NCI-H187 treated with DMSO at 0.1 percent for 48 hours (cell line): ENCODE measurements around the gene ANKZF1.

Source experiments
- DNase-seq: peaks from one replicate; lab custom pipeline; 2025; lab: John Stamatoyannopoulos, UW

ANKZF1 gene

GRCh38 chr2:219228041-219228910 lies 1.3 kb upstream of the ANKZF1 start:
- no peak for DNase-seq

- no peak for DNase-seq
Observed at GRCh38 chr2:219228911-219229304, 698 bp upstream of the ANKZF1 start.

DNA sequence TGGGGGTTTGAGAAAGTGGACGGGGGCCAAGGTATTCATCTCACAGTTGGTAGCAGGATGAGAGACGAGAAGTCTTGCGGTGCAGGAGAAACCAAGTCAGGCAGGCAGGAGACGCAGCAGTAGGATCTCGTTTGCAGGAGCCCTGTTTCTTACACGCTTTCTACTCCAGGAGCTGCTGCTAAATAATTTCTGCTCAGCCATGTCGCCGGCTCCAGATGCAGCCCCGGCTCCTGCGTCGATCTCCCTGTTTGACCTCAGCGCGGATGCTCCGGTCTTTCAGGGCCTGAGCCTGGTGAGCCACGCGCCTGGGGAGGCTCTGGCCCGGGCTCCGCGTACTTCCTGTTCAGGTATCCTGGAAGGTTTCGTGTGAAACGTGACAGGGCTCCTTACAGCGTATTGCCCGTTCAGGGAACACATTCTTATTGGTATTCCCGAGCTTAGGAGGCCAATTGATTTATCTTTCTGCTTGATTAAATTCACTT lies 494 bp downstream of the ANKZF1 start:
- no peak for DNase-seq

- DNase-seq, result no peak
Observed at GRCh38 chr2:219234331-219234730, 4.7 kb downstream of the ANKZF1 start.

DNA sequence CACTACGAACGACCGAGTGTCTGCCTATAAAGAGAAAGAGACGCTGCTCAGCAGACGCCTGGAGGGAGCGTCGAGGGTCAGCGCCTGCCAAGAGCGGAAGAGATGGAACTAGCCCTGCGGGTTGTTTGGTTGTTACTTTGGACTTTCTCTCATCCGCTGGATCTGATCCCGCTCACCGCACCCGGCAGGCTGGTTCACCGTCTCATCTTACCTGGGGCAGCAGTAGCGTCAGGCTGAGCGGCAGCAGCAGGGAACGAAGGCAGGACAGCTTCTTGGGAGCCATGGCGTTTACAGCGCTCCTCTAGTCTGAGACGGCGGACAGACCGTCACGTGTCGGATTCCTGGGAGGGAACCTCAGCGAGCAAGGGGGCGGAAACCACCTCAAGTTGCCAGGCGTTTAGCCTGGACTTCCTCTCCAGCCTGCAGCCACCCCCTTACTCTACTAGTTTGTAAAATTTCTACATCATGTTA lies 13.7 kb downstream of the ANKZF1 start:
- DNase-seq, result no peak

DNA sequence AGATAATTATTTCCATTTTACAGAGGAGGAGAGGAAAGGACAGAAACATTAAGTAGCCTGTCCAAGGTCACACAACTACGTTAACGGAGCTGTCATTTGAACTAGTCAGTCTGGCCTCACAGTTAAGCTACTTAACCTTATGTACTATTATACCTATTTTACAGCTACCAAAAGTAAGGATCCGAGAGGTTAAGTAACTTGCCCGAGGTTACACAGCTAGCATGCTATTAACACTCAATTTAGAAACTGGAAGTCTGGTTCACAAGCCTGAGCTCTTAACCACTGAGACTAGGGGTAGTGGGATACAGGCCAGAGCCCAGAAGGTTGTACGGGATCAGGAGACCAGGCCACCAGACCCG lies 15.2 kb downstream of the ANKZF1 start:
- no peak for DNase-seq

DNA sequence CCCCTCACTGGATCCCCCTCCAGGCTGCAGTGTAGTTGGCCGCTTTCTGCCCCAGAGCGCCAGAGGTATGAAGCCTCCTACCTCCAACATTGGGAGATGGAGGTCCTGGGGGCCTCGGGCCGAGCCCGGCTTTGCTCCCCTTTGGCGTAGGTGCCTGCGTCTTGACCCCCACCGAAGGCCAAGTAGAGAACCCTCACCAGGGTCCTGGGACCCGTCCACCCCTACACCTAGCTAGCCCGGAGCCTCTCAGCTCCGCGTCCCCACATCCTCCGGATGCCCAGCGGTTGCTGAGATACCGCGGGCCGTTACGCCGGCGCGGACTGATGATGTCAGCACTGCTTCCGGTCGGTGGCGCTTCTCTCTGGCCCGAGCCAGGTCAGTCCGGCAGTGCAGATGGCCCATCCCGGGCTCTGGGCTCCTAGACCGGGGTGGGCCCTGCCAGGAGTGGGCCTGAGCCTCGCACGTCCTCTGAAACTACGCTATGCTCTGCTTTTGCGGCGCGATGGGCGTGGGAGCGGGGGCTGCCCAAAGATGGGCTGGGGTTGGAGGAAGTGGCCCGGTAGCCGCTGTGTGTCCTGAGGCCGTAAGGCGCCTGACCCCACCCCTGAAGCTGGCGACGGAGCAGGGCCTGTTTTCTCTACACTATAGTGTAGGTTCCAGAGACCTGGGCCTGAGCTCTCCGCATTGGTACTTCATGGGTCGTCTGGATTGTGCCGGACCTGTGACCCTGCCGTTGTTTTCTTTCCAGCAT lies 15.7 kb downstream of the ANKZF1 start, which contains the start of the genes GLB1L and STK16:
TSS of gene GLB1L (minus strand) at position 297 of the 751 bp plus-strand sequence. CDS start 1,871 bp downstream, outside the sequence.
TSS of gene STK16 (plus strand) at position 332 of the 751 bp plus-strand sequence. CDS start 521 bp downstream, outside the sequence.
- DNase-seq, result no peak

GRCh38 chr2:219245899-219246230 lies 16.3 kb downstream of the ANKZF1 start:
- DNase-seq, result no peak

GRCh38 chr2:219246559-219246958 lies 17.0 kb downstream of the ANKZF1 start:
- no peak for DNase-seq

- DNase-seq, result no peak
Observed at GRCh38 chr2:219247678-219248642, 18.4 kb downstream of the ANKZF1 start.

GRCh38 chr2:219248845-219249202 lies 19.2 kb downstream of the ANKZF1 start:
- DNase-seq, result no peak

DNA sequence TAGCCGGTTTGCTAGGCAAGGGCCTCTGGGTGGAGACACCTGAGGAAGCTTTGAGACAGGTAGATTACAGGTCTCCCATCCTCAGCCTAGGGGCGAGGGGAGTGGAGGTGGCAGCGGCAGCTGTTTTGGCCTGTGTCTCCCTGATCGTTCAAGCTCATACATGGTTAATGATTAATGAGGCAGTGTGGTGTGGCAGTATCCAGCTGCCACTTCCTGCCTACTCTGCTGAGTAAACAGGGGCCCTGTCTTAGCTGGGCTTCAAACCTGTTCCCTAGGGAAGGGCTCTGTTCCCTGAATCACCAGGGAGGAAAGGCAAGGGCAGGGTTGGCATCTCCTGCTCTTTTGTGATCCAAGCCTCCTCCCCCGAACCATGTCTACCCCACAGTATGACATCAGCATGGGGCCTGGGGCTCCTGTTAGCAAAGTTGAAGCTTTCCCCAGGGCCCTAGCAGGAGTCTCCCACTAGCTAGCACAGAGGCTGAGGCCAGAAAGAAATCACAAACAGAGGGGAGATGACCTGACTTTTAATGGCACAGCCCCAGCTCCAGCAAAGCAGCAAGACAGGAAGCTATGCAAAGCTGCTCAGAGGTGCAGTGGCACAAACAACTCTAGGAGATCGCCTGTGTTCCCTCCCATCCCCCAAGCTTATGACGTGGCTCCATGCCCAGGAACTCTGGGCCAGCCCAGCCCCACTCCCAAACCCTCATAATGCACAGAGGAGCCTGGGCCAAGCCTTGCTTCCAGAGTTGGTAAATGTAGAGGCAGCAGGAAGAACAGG lies 19.8 kb downstream of the ANKZF1 start:
- no peak for DNase-seq

GRCh38 chr2:219250049-219250781 lies 20.6 kb downstream of the ANKZF1 start:
- DNase-seq, result no peak

GRCh38 chr2:219251656-219252055 lies 22.1 kb downstream of the ANKZF1 start:
- no peak for DNase-seq

DNA sequence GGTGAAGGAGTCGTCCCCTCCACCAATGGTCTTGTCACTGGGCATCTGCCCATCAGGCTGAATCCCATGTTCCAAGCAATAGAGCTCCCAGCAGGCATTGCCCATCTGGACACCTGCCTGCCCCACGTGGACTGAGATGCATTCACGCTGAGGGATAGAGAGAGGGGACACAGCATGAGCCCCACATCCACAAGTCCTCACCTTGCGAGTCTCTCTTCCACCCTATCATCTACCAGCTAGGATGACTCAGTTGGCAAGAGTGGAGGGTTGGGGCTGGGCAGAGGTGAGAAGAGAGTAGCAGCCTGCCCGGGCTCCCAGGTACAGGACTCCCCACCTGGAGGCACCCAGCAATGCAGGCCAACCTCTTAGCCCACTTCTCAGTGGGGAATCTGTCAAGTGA lies 22.5 kb downstream of the ANKZF1 start:
- no peak for DNase-seq

- DNase-seq, result no peak
Observed at GRCh38 chr2:219252570-219252899, 22.9 kb downstream of the ANKZF1 start.

GRCh38 chr2:219252900-219253752 lies 23.5 kb downstream of the ANKZF1 start, which contains the start of gene TUBA4B:
TUBA4B (plus strand) TSS chr2:219253243; CDS start chr2:219253408, 165 bp downstream.
- no peak for DNase-seq

DNA sequence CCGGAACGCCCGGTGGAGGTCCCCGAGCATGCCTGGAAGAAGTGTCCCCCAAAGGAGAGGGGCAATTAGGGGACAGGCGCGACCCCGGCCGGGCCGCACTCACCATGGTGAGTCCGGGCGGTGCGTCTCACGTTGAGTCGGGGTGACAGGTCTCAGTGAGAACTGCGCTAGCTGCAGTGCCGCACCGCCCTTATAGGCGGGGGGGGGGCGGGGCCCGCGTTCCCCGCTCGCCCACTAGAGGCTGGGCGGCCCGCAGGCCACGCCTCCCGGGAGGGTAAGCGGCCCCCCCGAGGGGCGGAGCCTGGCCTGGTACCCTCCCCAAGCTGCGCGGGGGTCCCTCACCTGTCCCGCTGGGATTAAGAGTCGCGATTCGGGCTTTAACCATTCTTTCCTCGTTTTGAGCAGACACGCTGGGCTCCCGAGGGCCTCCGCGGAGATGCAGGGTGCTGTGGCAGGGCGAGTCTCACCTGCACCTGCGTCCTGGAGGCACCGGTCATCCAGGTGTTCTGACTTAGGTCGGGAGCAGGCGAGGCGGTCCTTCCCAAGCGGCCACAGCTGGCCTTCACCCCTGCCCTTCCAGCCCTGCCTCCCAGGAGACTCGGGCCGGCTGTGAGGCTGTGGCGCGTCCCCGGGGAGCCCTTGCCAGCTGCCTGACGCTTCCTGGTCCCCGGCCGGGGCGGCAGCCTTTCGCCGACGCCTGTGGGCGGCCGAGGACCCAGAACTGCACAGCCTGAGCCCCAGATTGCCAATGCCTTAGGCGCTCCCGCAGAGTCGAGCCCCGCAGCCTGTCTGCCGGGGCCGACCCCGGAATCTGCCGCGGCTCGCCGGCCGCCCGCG lies 24.4 kb downstream of the ANKZF1 start, which contains the start of gene TUBA4A:
TSS of gene TUBA4A (minus strand) at position 166 of the 837 bp plus-strand sequence. CDS start at position 106, 60 bp downstream.
- DNase-seq, result no peak
